GM21526 (cell line): ENCODE measurements around the gene ORMDL1.
A peak's percentile ranks its signal among the peaks of the same experiment; 100 is the strongest.

Experiments used
- ATAC-seq: cut with Tn5 transposase; IDR thresholded peaks from one replicate; pipeline ENCODE4 v1.9.1; 2021; ENCODE audit warnings: moderate library complexity; ENCODE audit not compliant: unreplicated experiment, low FRiP score

The ORMDL1 gene, protein sequence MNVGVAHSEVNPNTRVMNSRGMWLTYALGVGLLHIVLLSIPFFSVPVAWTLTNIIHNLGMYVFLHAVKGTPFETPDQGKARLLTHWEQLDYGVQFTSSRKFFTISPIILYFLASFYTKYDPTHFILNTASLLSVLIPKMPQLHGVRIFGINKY

DNA sequence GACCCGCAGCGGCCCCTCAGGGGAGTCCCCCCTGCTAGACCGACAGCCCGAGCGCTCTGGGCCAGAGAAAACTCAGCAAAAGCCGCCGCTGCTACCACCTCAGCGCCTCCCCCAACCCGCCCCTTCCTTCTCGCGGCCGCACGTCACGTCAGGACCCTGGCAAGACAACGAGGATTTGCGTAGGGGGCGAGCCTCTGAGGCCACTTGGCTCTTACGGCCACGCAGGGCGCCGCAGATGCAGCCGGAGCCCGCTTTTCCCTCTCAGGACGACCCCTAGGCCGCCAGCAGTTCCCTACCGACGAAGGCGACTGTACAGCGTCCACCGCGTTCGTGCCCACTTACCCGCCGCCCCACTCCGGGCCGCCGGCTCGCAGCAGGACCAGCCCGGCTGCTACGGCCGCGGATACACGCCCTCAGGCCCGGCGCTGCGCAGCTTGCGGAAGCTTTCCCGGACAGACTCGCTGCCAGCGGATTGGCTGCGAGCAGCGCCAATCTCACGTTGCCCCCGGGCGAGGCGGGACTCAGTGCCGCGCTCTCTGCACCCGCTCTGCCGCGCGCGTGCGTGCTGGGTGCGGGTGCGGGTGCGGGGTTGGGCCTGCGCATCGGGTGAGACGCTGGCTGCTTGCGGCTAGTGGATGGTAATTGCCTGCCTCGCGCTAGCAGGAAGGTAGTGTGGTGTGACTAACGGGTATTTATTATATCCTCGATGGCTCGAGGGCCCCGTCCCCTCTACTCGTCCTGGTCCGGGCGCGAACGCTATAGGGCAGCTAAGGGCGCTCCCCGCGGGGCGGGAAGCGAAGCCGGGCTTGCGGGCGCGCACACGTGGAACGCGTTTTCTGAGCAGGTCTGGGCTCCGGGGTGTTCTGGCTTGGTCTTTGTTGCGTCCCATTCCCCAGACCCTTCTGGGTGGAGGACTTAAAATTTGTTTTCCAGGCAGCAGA lies at the start of gene ORMDL1, which contains the start of gene PMS1:
TSS of gene ORMDL1 (minus strand) at position 413 of the 941 bp plus-strand sequence. CDS start 1,744 bp downstream, outside the sequence.
TSS of gene PMS1 (plus strand) at position 524 of the 941 bp plus-strand sequence. CDS start 7,360 bp downstream, outside the sequence.
- ATAC-seq: peak; percentile 95

- no peak for ATAC-seq
Observed at GRCh38 chr2:189830510-189830909, 46.4 kb upstream of the ORMDL1 start.

GRCh38 chr2:189829102-189829833 lies 45.1 kb upstream of the ORMDL1 start:
- no peak for ATAC-seq

DNA sequence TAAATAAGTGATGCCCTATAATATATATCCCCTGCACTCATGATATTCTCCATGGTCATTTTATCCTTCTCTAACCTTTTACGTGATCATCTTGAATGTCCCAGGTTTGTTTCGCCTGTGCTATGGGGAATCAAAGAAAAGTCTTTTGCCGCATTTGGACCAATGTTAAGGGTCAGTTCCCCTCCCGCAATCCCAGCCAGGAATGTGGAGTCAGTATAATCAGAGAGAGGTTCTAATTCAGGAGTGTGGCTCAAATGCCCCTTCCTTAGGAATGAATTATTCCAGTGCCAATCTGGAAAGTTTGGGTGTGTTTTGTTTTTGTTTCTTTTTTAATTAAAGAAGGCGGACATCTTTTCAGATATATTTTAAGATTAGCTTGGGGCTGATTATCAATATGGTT lies 41.9 kb upstream of the ORMDL1 start:
- no peak for ATAC-seq

DNA sequence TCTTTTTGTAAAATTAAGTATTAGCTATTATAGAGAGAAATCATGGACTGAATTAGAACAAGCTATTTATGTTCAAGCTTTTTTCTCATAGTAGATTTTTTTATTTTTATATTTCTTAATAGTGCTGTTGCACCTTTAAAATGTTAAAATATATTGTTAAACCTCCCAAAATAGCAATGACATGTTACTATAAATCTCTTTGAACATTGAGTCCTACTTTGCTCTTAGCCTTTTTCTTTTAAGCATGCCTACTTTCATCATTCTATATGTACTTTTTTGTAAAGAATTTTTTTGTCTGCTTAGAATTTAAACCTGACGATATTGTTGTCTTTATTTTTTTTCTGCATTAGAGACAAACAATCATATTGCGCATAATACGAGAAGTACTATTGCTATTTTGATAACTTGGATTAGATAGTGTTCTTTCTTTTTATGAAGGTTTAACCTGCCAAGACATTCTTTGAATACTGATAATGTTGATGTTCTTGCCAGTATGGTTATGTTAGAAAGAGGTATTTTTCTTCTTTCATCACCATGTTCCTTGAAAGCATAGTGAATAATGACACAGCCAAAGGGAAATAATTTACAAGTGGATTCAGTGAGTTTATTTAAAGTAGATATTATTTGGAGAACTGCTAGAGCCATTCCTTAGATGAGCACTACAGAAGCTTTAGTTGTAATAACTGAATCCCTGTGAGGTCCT lies 40.7 kb upstream of the ORMDL1 start:
- ATAC-seq: no peak

DNA sequence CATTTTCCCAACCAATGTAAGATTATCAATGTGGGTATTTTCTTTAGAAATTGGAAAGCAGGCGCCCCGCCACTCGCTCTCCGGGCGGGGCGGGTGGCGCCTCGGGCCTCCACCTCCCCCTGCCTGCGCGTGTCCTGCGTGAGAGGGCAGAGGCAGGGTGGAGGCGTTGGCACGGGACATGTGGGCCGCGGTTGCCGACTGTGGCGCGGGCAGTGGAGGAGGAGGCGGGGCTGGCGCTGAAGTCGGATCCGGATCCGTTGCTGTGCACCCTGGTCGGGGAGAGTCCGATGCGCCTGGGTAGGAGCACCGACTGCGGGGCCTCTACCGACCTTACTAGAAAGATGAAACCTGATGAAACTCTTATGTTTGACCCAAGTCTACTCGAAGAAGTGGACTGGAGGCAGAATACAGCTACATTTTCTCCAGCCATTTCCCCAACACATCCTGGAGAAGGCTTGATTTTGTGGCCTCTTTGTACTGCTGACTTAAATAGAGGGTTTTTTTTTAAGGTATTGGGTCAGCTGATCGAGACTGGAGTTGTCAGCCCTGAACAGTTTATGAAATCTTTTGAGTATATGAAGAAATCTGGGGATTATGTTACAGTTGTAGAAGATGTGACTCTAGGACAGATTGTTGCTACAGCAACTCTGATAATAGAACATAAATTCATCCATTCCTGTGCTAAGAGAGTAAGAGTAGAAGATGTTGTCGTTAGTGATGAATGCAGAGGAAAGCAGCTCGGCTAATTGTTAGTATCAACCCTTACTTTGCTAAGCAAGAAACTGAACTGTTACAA lies 38.0 kb upstream of the ORMDL1 start:
- no peak for ATAC-seq

GRCh38 chr2:189819297-189819704 lies 35.2 kb upstream of the ORMDL1 start:
- no peak for ATAC-seq

- no peak for ATAC-seq
Observed at GRCh38 chr2:189818249-189819038, 34.3 kb upstream of the ORMDL1 start.

- no peak for ATAC-seq
Observed at GRCh38 chr2:189803431-189803830, 19.3 kb upstream of the ORMDL1 start.

- no peak for ATAC-seq
Observed at GRCh38 chr2:189802396-189802912, 18.3 kb upstream of the ORMDL1 start.

GRCh38 chr2:189799531-189799930 lies 15.4 kb upstream of the ORMDL1 start:
- no peak for ATAC-seq

- ATAC-seq: no peak
Observed at GRCh38 chr2:189799030-189799331, 14.8 kb upstream of the ORMDL1 start.

GRCh38 chr2:189798312-189799029 lies 14.3 kb upstream of the ORMDL1 start:
- ATAC-seq: peak; percentile 71

DNA sequence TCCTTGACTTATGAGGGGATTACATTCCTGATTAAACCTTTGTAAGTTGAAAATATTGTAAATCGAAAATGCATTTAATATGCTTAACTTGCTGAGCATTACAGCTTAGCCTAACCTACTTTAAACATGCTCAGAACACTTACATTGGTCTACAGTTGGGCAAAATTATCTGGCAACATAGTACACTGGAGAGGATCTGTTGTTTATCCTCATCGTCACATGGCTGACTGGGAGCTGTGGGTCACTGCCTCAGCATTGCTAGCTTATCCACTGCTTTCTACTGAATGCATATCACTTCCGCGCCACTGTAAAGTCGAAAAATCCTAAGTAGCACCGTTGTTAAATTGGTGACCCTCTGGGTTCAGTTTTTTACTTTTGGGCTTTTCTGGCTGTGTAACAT lies 13.8 kb upstream of the ORMDL1 start:
- no peak for ATAC-seq

DNA sequence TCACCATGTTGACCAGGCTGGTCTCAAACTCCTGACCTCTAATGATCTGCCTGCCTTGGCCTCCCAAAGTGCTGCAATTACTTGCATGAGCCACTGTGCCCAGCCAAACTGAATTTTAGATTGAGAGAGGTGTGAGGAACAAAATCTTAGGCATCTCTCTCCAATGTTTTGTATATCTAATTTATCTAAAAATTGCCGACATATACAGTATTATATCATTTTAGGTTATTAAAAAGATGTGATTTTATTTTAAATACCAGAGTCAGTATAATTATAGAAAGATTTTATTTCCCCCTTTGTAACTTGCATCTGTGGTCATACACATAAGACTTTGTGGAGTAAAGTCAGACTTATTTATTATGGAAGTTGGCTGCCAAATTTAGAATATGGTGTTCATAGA lies 10.2 kb upstream of the ORMDL1 start:
- ATAC-seq: no peak

DNA sequence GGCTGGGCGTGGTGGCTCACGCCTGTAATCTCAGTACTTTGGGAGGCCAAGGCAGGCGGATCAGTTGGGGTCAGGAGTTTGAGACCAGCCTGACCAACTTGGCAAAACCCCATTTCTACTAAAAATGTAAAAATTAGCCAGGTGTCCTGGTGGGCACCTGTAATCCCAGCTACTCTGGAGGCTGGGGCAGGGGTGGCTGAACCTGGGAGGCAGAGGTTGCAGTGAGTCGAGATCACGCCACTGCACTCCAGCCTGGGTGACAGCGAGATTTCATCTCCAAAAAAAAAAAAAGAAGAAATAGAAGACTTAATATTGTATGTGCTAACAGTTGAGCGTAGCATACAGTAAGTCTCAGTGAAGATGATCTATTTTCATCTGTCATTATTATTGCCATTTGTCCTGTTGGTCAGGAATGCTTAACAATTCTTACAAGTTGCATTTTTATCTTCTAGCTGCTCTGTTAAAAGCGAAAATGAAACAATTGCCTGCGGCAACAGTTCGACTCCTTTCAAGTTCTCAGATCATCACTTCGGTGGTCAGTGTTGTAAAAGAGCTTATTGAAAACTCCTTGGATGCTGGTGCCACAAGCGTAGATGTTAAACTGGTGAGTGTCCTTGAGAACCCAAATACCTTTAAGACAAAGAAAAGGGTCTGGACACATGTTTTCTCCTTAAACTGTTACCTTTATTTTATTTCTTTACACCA lies 7.4 kb upstream of the ORMDL1 start:
- ATAC-seq: peak; percentile 60

DNA sequence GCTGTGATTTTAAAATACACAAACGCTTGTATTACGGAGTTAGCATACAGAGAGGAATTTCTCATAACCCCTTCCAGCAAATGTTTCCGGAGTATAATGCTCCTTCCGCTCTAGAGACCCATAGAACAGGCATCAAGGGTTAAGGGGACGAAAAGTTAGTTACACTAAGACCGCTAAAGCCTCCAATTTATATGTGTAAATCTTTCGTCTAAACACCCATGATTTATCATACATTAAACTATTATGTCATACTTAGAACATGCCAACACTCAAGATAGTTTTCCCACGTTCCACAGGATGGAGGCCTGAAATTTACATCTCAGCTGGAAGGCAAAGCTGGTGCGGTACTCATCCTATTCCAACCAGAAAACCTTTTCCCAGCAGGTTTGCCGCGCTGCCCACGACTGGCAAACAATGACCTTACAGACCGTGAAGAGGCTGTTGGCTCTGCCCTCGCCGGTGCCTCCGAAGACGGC lies 650 bp downstream of the ORMDL1 start:
- ATAC-seq: peak; percentile 8
